ENCODE data around the gene LGI2.
"Not testable (repeated sequence)": the region's sequence is repeated elsewhere in the genome, so short reads cannot be mapped to it uniquely, and the experiment has no call there.

LGI2 gene

GRCh38 chr4:25030277-25031076 lies at the start of gene LGI2:
Gene LGI2, minus strand, starts transcription at chr4:25030946. Its CDS starts 253 bp downstream, at chr4:25030693.
- FAIRE-seq: no peak

- FAIRE-seq: no peak
Observed at GRCh38 chr4:25078523-25078922, 47.8 kb upstream of the LGI2 start.

GRCh38 chr4:25076625-25077398 lies 46.1 kb upstream of the LGI2 start:
- FAIRE-seq: no peak

GRCh38 chr4:25075851-25076250 lies 45.1 kb upstream of the LGI2 start:
- no peak for FAIRE-seq

GRCh38 chr4:25075129-25075528 lies 44.4 kb upstream of the LGI2 start:
- FAIRE-seq: no peak

- FAIRE-seq: no peak
Observed at GRCh38 chr4:25070545-25070944, 39.8 kb upstream of the LGI2 start.

DNA sequence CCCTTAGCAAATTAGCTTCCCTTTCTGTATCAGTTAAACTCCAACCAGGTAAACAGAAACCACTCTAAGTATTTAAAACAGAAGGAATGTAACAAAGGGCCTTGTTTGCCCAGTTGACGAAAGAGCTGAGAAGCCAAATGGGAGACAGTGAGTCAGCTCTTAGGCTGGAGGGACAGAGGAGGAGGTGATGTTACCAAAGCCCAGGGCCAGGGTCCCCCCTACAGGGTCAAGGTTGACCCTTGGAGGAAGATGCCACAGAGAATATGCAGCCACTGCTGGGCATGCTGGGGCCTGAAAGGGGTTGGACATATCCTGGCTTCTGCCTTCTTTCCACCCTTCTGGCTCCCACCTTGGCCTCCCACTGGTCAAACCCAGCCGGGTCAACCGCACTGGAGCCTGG lies 38.3 kb upstream of the LGI2 start:
- FAIRE-seq: no peak

GRCh38 chr4:25068386-25068785 lies 37.6 kb upstream of the LGI2 start:
- no peak for FAIRE-seq

DNA sequence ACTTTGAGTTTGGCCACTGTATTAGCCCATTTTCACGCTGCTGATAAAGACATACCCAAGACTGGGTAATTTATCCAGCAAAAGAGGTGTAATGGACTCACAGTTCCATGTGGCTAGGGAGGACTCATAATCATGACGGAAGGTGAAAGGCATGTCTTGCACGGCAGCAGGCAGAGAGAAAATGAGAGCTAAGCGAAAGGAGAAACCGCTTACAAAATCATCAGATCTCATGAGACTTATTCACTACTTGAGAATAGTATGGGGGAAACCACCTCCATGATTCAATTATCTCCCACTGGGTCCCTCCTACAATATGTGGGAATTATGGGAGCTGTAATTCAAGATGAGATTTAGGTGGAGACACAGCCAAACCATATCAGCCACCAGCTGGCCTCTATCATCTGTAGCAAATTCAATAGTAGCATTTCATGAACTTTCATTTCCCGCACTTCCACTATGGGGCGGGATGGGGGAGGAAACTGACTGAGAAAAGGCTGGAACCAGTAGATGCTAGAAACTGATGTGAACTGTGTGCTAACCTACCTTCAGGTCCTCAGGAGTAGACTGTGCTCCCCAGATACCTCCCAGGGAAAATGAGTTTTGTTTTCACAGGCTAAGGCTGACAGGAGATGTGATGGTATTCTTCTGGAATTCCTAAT lies 35.3 kb upstream of the LGI2 start:
- FAIRE-seq: no peak

- no peak for FAIRE-seq
Observed at GRCh38 chr4:25065431-25065858, 34.7 kb upstream of the LGI2 start.

DNA sequence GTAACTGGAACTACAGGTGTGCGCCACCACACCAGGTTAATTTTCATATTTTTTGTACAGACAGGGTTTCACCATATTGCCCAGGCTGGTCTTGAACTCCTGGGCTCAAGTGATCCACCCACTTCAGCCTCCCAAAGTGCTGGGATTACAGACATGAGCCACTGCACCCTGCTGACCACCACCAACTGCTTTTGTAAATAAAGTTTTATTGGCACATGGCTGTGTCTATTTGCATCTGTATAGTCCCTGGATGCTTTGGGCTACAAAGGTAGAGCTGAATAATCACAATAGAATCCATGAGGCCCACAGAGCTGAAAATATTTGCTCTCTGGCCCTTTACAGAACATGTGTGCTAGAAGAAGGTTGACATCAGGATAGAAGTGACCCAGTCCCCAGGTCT lies 33.7 kb upstream of the LGI2 start:
- not testable (repeated sequence) for FAIRE-seq

DNA sequence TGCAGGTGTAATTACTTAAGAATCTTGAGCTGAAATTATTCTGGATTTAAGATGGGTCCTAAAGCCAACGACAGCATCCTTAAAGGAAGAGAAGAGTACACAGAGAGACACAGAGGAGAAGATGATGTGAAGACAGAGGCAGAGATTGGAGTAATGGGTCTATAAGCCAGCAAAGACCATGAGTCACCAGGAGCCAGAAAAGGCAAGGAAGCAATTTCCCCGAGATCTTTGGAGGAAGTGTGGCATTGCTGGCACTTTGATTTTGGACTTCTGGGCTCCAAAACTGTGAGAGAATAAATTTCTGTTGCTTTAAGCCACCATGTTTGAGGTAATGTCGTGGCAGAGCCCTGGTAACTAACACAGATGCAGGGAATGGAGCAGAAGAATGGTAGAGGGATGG lies 32.4 kb upstream of the LGI2 start:
- no peak for FAIRE-seq

DNA sequence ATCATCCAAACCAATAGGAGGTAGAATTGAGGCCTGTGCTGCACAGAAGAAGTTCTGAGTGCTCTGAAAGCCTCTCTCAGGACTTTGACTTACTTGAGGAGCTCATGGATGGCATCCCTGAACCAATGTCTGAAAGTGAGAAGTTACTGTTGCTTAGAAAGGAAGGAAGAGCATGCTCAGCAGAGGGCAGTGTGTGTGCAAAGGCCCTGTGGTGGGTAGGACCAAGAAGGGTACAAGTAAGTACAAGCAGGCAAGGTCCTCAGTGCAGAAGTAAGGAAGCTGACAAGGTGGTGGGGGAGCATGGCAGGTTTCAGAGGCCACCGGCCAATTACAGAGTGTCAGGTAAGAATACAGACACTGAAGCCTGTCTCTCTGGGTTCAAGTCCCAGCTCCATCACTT lies 31.4 kb upstream of the LGI2 start:
- no peak for FAIRE-seq

- FAIRE-seq: no peak
Observed at GRCh38 chr4:25061602-25062001, 30.9 kb upstream of the LGI2 start.

- FAIRE-seq: no peak
Observed at GRCh38 chr4:25060963-25061340, 30.2 kb upstream of the LGI2 start.

- FAIRE-seq: no peak
Observed at GRCh38 chr4:25060241-25060962, 29.7 kb upstream of the LGI2 start.

GRCh38 chr4:25059791-25060190 lies 29.0 kb upstream of the LGI2 start:
- FAIRE-seq: no peak

GRCh38 chr4:25058796-25059195 lies 28.1 kb upstream of the LGI2 start:
- no peak for FAIRE-seq

- no peak for FAIRE-seq
Observed at GRCh38 chr4:25057299-25057698, 26.6 kb upstream of the LGI2 start.

DNA sequence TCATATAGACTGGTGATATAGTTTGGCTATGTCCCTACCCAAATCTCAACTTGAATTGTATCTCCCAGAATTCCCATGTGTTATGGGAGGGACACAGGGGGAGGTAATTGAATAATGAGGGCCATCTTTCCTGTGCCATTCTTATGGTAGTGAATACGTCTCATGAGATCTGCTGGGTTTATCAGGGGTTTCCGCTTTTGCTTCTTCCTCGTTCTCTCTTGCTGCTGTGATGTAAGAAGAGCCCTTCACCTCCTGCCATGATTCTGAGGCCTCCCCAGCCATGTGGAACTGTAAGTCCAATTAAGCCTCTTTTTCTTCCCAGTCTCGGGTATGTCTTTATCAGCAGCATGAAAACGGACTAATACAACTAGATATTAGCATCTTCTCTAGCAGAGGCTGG lies 21.3 kb upstream of the LGI2 start:
- not testable (repeated sequence) for FAIRE-seq

DNA sequence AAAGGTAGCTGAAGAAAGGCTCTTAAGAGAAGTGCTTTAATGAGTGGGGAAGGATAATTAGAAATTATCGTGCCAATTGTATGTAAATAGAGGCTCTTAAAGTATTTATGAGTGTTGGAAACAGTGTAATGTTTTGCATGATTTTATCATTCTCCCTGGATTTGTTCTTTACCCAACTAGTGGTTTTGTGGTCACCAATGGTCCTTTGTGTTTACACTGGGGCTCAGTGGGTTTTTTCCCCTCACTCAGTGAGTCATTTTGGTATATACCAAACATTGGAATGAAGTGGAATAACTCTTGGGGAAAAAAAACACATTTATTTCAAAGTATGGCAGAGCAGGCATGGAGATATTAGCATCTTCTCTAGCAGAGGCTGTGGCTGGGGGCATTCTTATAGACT lies 20.8 kb upstream of the LGI2 start:
- no peak for FAIRE-seq

GRCh38 chr4:25050370-25051078 lies 19.8 kb upstream of the LGI2 start:
- FAIRE-seq: no peak
